SK-N-SH (cell line): ENCODE data around the gene CNDP2. TPM values are rescaled to one million over a fixed set of nuclear protein-coding genes. Genes with fewer than 3 reads are reported as not detected.

Experiments used
- CTCF ChIA-PET: fragments of 300-600, 350-600 bp; formaldehyde crosslinking; extraction: SDS; loops from one replicate; lab custom pipeline; 2021; lab: Yijun Ruan, JAX
- POLR2A ChIA-PET: fragments of 350-600 bp; sonication (Branson Sonifier 250); formaldehyde crosslinking; extraction: SDS; loops from one replicate; lab custom pipeline; 2020; ENCODE audit warnings: antibody characterized with exemption, inconsistent platforms; lab: Yijun Ruan, JAX
- DNase-seq: peaks from one replicate; pipeline ENCODE4 v3.0.0; 2012
- H2AFZ ChIP-seq: fragments of 200-600 bp; sonication (generic); 2 replicates; pipeline ENCODE4 v1.8.1; 2016; ENCODE audit warnings: antibody characterized with exemption, mild to moderate bottlenecking, low read depth
- H3F3A ChIP-seq: fragments of 200-600 bp; sonication (generic); replicated peaks from 2 replicates; pipeline ENCODE3; 2016; ENCODE audit warnings: antibody characterized with exemption, mild to moderate bottlenecking; ENCODE audit not compliant: insufficient read depth
- H3K27ac ChIP-seq, 2 experiments: fragments of 200-500 bp in 1 of 2; fragments of 200-600 bp in 1 of 2; sonication (Bioruptor generic) in 1 of 2; sonication (generic), shearing (Covaris generic) in 1 of 2; 2 replicates each; pipeline versions ENCODE4 v1.5.1 to v1.6.1; 2014 to 2016; ENCODE audit warnings: low read depth in 2 of 2, inconsistent platforms in 1 of 2, low read length in 1 of 2, mild to moderate bottlenecking in 1 of 2, mixed read lengths in 1 of 2
- H3K27me3 ChIP-seq: fragments of 200-600 bp; sonication (generic), shearing (Covaris generic); 2 replicates; pipeline ENCODE4 v1.6.1; 2016; ENCODE audit warnings: mixed run types; ENCODE audit not compliant: insufficient read depth
- H3K36me3 ChIP-seq, 2 experiments: fragments of 200-500 bp in 1 of 2; fragments of 200-600 bp in 1 of 2; sonication (Bioruptor generic) in 1 of 2; sonication (generic) in 1 of 2; replicated peaks in 1 of 2; 2 replicates each; pipeline versions ENCODE3 to v1.5.1; 2014 to 2016; ENCODE audit warnings: low read length in 1 of 2, mild to moderate bottlenecking in 1 of 2; ENCODE audit not compliant: insufficient read depth in 2 of 2, control insufficient read depth in 1 of 2
- H3K4me1 ChIP-seq, 2 experiments: fragments of 200-500 bp in 1 of 2; fragments of 200-600 bp in 1 of 2; sonication (Bioruptor generic) in 1 of 2; sonication (generic), shearing (Covaris generic) in 1 of 2; 2 replicates each; pipeline versions ENCODE4 v1.5.1 to v1.6.1; 2014 to 2016; ENCODE audit warnings: low read depth in 1 of 2, low read length in 1 of 2, mixed run types in 1 of 2; ENCODE audit not compliant: insufficient read depth in 2 of 2, control insufficient read depth in 1 of 2
- H3K4me2 ChIP-seq: fragments of 200-600 bp; sonication (generic), shearing (Covaris generic); 2 replicates; pipeline ENCODE4 v1.6.1; 2017; ENCODE audit warnings: mixed run types
- H3K4me3 ChIP-seq, 2 experiments: fragments of 200-500 bp in 1 of 2; fragments of 200-600 bp in 1 of 2; sonication (Bioruptor generic) in 1 of 2; sonication (generic), shearing (Covaris generic) in 1 of 2; 2 replicates each; pipeline versions ENCODE4 v1.5.1 to v1.8.1; 2014 to 2016; ENCODE audit warnings: low read depth in 2 of 2, inconsistent platforms in 1 of 2, low read length in 1 of 2, mild to moderate bottlenecking in 1 of 2, mixed read lengths in 1 of 2, moderate library complexity in 1 of 2
- H3K79me2 ChIP-seq: fragments of 200-600 bp; sonication (generic); 2 replicates; pipeline ENCODE4 v1.8.1; 2017; ENCODE audit warnings: mild to moderate bottlenecking; ENCODE audit not compliant: insufficient read depth
- H3K9ac ChIP-seq: fragments of 200-600 bp; sonication (generic); 2 replicates; pipeline ENCODE4 v1.6.1; 2017; ENCODE audit warnings: mixed run types
- H3K9me2 ChIP-seq: fragments of 200-600 bp; sonication (generic); 2 replicates; pipeline ENCODE4 v1.6.1; 2017; ENCODE audit warnings: mixed run types
- H3K9me3 ChIP-seq: fragments of 200-600 bp; sonication (generic); 2 replicates; pipeline ENCODE4 v1.6.1; 2017; ENCODE audit warnings: mixed run types, mild to moderate bottlenecking, moderate library complexity
- H4K20me1 ChIP-seq: fragments of 200-600 bp; sonication (generic); 2 replicates; pipeline ENCODE4 v1.6.1; 2017; ENCODE audit warnings: mild to moderate bottlenecking, mixed run types; ENCODE audit not compliant: insufficient read depth
- ELF1 ChIP-seq: IDR thresholded peaks from 2 replicates; pipeline ENCODE4 v1.4.0; 2012
- EZH2phosphoT487 ChIP-seq: fragments of 200-600 bp; sonication (generic); IDR thresholded peaks from 2 replicates; pipeline ENCODE4 v1.6.1; 2017; ENCODE audit warnings: low read depth, mixed run types, mild to moderate bottlenecking, antibody characterized with exemption, moderate library complexity, borderline replicate concordance
- GATA2 ChIP-seq: sonication (generic); formaldehyde crosslinking; IDR thresholded peaks from 2 replicates; pipeline ENCODE4 v1.5.0; 2020; ENCODE audit warnings: mild to moderate bottlenecking, missing genetic modification reagents
- MEF2A ChIP-seq: IDR thresholded peaks from 2 replicates; pipeline ENCODE4 v1.4.0; 2012; ENCODE audit warnings: low read depth, borderline replicate concordance
- NRF1 ChIP-seq: IDR thresholded peaks from 2 replicates; pipeline ENCODE4 v1.6.1; 2012; ENCODE audit warnings: low read depth, mild to moderate bottlenecking, low read length
- USF1 ChIP-seq: IDR thresholded peaks from 2 replicates; pipeline ENCODE4 v1.4.0; 2012; ENCODE audit warnings: low read depth, borderline replicate concordance
- YY1 ChIP-seq: IDR thresholded peaks from 2 replicates; pipeline ENCODE4 v1.4.0; 2012; ENCODE audit warnings: low read depth, mild to moderate bottlenecking
- WGBS: methylation state at CpG from one replicate; pipeline ENCODE4 v1.1.6; 2017; ENCODE audit warnings: low lambda C conversion rate; 5-methylcytosine and 5-hydroxymethylcytosine counted together
- polyA plus RNA-seq, 3 experiments: library from polyadenylated mRNA; depleted of rRNA; stranded (reverse); fragments of >200 nt; gene quantifications; 2 replicates each; pipeline ENCODE4 v1.2.3, GENCODE V29; 2012
- TF ChIP-seq, protein P1 (sequence below): IDR thresholded peaks from 2 replicates; pipeline ENCODE4 v1.6.1; 2012; ENCODE audit warnings: mild to moderate bottlenecking, low read depth, low read length, moderate library complexity
- TF ChIP-seq, protein P2 (sequence below): IDR thresholded peaks from 2 replicates; pipeline ENCODE4 v1.4.0; 2012; ENCODE audit warnings: low read depth, borderline replicate concordance

CNDP2 gene
- polyA plus RNA-seq, 1 of the 3 experiments (the other 2 are of a cell fraction) = 78.5 TPM

DNA sequence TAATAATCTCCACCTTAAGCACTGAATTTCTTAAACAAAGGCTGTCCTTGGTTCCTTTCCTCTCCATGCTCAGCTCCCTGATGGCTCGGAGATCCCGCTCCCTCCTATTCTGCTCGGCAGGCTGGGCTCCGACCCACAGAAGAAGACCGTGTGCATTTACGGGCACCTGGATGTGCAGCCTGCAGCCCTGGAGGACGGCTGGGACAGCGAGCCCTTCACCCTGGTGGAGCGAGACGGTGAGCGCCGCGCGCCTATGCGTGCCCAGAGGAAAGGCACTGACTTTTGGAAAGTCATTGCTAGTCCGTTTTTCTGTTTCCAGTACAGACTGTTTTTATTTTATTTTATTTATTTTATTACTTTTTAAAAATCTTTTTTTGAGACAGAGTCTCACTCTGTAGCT lies 9.6 kb downstream of the CNDP2 start:
- POLR2A ChIA-PET = no interaction called here
- 94% methylated on average over 16 of the region's 16 CpGs for WGBS

More for the DNA sequence above, 9.6 kb downstream of the CNDP2 start:
- Histone ChIP-seq H3K4me3 (no peak overlapping the region), H3K4me2 (no peak overlapping the region), H2AFZ (no peak overlapping the region), H4K20me1 (no peaks in the 10 kb centered on the region), H3K4me1 (no peaks in the 10 kb centered on the region), H3K9ac (no peak overlapping the region), H3K36me3 (peaks cover 26 to 67% of the 10 kb centered on the region in 2 experiments), H3K27ac (no peak overlapping the region), H3K9me2 (no peaks in the 10 kb centered on the region), H3F3A (no peaks in the 10 kb centered on the region), H3K9me3 (no peaks in the 10 kb centered on the region), H3K27me3 (no peaks in the 10 kb centered on the region), H3K79me2 (no peaks in the 10 kb centered on the region)
- DNase-seq = no peak
- CTCF ChIA-PET = interaction anchor here (1.4 to 1.7 kb wide), 2 partner anchors 46 to 152 kb away, joined by 3 to 6 read pairs; no protein-coding TSS in a partner anchor
- TF ChIP-seq ELF1 (no peak), NRF1 (no peak), EZH2phosphoT487 (no peak), USF1 (no peak), GATA2 (CRISPR knock-in tag) (no peak), MEF2A (no peak), YY1 (no peak)
- TF ChIP-seq, protein P1, sequence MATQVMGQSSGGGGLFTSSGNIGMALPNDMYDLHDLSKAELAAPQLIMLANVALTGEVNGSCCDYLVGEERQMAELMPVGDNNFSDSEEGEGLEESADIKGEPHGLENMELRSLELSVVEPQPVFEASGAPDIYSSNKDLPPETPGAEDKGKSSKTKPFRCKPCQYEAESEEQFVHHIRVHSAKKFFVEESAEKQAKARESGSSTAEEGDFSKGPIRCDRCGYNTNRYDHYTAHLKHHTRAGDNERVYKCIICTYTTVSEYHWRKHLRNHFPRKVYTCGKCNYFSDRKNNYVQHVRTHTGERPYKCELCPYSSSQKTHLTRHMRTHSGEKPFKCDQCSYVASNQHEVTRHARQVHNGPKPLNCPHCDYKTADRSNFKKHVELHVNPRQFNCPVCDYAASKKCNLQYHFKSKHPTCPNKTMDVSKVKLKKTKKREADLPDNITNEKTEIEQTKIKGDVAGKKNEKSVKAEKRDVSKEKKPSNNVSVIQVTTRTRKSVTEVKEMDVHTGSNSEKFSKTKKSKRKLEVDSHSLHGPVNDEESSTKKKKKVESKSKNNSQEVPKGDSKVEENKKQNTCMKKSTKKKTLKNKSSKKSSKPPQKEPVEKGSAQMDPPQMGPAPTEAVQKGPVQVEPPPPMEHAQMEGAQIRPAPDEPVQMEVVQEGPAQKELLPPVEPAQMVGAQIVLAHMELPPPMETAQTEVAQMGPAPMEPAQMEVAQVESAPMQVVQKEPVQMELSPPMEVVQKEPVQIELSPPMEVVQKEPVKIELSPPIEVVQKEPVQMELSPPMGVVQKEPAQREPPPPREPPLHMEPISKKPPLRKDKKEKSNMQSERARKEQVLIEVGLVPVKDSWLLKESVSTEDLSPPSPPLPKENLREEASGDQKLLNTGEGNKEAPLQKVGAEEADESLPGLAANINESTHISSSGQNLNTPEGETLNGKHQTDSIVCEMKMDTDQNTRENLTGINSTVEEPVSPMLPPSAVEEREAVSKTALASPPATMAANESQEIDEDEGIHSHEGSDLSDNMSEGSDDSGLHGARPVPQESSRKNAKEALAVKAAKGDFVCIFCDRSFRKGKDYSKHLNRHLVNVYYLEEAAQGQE = no peak
- TF ChIP-seq, protein P2, sequence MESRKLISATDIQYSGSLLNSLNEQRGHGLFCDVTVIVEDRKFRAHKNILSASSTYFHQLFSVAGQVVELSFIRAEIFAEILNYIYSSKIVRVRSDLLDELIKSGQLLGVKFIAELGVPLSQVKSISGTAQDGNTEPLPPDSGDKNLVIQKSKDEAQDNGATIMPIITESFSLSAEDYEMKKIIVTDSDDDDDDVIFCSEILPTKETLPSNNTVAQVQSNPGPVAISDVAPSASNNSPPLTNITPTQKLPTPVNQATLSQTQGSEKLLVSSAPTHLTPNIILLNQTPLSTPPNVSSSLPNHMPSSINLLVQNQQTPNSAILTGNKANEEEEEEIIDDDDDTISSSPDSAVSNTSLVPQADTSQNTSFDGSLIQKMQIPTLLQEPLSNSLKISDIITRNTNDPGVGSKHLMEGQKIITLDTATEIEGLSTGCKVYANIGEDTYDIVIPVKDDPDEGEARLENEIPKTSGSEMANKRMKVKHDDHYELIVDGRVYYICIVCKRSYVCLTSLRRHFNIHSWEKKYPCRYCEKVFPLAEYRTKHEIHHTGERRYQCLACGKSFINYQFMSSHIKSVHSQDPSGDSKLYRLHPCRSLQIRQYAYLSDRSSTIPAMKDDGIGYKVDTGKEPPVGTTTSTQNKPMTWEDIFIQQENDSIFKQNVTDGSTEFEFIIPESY = no peak
